HepG2 (cell line): ENCODE results near the gene TUBB3. TPM values are rescaled to one million over a fixed set of nuclear protein-coding genes. Genes with fewer than 3 reads are reported as not detected.
A peak's percentile ranks its signal among the peaks of the same experiment; 100 is the strongest.

Source experiments
- BRF2 ChIP-seq: sonication (generic); formaldehyde crosslinking; IDR thresholded peaks from 2 replicates; pipeline ENCODE4 v1.8.1; 2022; ENCODE audit warnings: mild to moderate bottlenecking, missing genetic modification reagents
- GMEB1 ChIP-seq: sonication (generic); formaldehyde crosslinking; IDR thresholded peaks from 2 replicates; pipeline ENCODE4 v1.5.1; 2020; ENCODE audit warnings: missing genetic modification reagents, mild to moderate bottlenecking, borderline replicate concordance
- HMGA1 ChIP-seq: sonication (generic); formaldehyde crosslinking; conservative IDR thresholded peaks from 2 replicates; pipeline ENCODE4 v1.4.0; 2020; ENCODE audit warnings: missing genetic modification reagents
- LBX2 ChIP-seq: sonication (generic); formaldehyde crosslinking; IDR thresholded peaks from 2 replicates; pipeline ENCODE4 v1.5.0; 2020; ENCODE audit warnings: missing genetic modification reagents, mild to moderate bottlenecking, borderline replicate concordance
- MYNN ChIP-seq: sonication (generic); formaldehyde crosslinking; IDR thresholded peaks from 2 replicates; pipeline ENCODE4 v1.4.0; 2020; ENCODE audit warnings: mild to moderate bottlenecking, low read depth, missing genetic modification reagents
- NBN ChIP-seq: fragments of 450-650 bp; conservative IDR thresholded peaks from 2 replicates; pipeline ENCODE4 v1.6.1; 2017
- RBM39 ChIP-seq: fragments of 200-400 bp; formaldehyde crosslinking; IDR thresholded peaks from one replicate; pipeline ENCODE4 v1.6.1; 2018; ENCODE audit warnings: antibody characterized with exemption, mild to moderate bottlenecking, low read depth, low read length; ENCODE audit not compliant: poor library complexity, severe bottlenecking
- SAFB2 ChIP-seq: sonication (generic); formaldehyde crosslinking; IDR thresholded peaks from 2 replicates; pipeline ENCODE4 v1.5.1; 2020; ENCODE audit warnings: missing genetic modification reagents, low read depth, mild to moderate bottlenecking, borderline replicate concordance
- SETDB1 ChIP-seq: sonication (generic); formaldehyde crosslinking; IDR thresholded peaks from 2 replicates; pipeline ENCODE4 v1.5.1; 2020; ENCODE audit warnings: missing genetic modification reagents, mild to moderate bottlenecking, borderline replicate concordance
- SRSF1 ChIP-seq: fragments of 200-400 bp; formaldehyde crosslinking; optimal IDR thresholded peaks from 2 replicates; pipeline ENCODE3; 2017; ENCODE audit warnings: mild to moderate bottlenecking, low read depth, low read length, moderate library complexity
- TFDP2 ChIP-seq: sonication (generic); formaldehyde crosslinking; IDR thresholded peaks from 2 replicates; pipeline ENCODE4 v1.4.0; 2020; ENCODE audit warnings: missing genetic modification reagents
- ZBTB46 ChIP-seq: sonication (generic); formaldehyde crosslinking; IDR thresholded peaks from 2 replicates; pipeline ENCODE4 v1.4.0; 2020; ENCODE audit warnings: mild to moderate bottlenecking, missing genetic modification reagents, borderline replicate concordance
- ZMAT5 ChIP-seq: sonication (generic); formaldehyde crosslinking; IDR thresholded peaks from 2 replicates; pipeline ENCODE4 v1.5.0; 2020; ENCODE audit warnings: mild to moderate bottlenecking, low read depth, missing genetic modification reagents, borderline replicate concordance
- ZNF18 ChIP-seq: sonication (generic); formaldehyde crosslinking; IDR thresholded peaks from 2 replicates; pipeline ENCODE4 v1.8.0; 2022; ENCODE audit warnings: mild to moderate bottlenecking, missing genetic modification reagents; ENCODE audit not compliant: insufficient replicate concordance
- ZNF20 ChIP-seq: sonication (generic); formaldehyde crosslinking; IDR thresholded peaks from 2 replicates; pipeline ENCODE4 v1.4.0; 2020; ENCODE audit warnings: mild to moderate bottlenecking, moderate library complexity, missing genetic modification reagents
- ZNF263 ChIP-seq: sonication (generic); formaldehyde crosslinking; IDR thresholded peaks from 2 replicates; pipeline ENCODE4 v1.4.0; 2020; ENCODE audit warnings: missing genetic modification reagents
- ZNF33B ChIP-seq: sonication (generic); formaldehyde crosslinking; IDR thresholded peaks from 2 replicates; pipeline ENCODE4 v1.5.1; 2020; ENCODE audit warnings: mild to moderate bottlenecking, missing genetic modification reagents
- ZNF557 ChIP-seq: sonication (generic); formaldehyde crosslinking; IDR thresholded peaks from 2 replicates; pipeline ENCODE4 v1.4.0; 2020; ENCODE audit warnings: missing genetic modification reagents
- ZNF598 ChIP-seq: sonication (generic); formaldehyde crosslinking; IDR thresholded peaks from 2 replicates; pipeline ENCODE4 v1.5.1; 2020; ENCODE audit warnings: mild to moderate bottlenecking, missing genetic modification reagents, borderline replicate concordance
- polyA plus RNA-seq, 8 experiments: library from polyadenylated mRNA; depleted of rRNA in 3 of 8; stranded (reverse) in 7 of 8; unstranded in 1 of 8; fragments of >200 nt; fragmentation: Illumina TruSeq in 4 of 8; extraction: Trizol in 4 of 8; gene quantifications; 2 replicates each; pipeline versions ENCODE4 v1.2.1 to v1.2.3, GENCODE V29; 2011 to 2016; ENCODE audit warnings: low read depth in 4 of 8, missing spikeins in 1 of 8, mixed read lengths in 1 of 8; ENCODE audit not compliant: insufficient read depth in 1 of 8
- total RNA-seq, 5 experiments: library from RNA; depleted of rRNA; stranded (reverse); fragments of >200 nt; fragmentation: Illumina TruSeq; extraction: Trizol; gene quantifications; 2 replicates each; pipeline ENCODE4 v1.2.3, GENCODE V29; 2016; ENCODE audit warnings: low read depth in 1 of 5

The TUBB3 gene
- total and polyA plus RNA-seq, 2 of the 13 experiments (the other 11 are each of a cell fraction or from before 2014, with no cell fraction given): 110 to 185 TPM

- TF ChIP-seq TFDP2 (CRISPR knock-in tag) (no peak), RBM39 (peak; percentile 24), LBX2 (CRISPR knock-in tag) (0 out of 2 replicates have a peak, but pooled peaks have one; percentile 68), HMGA1 (CRISPR knock-in tag) (no peak), SRSF1 (peak; percentile 84), NBN (no peak), ZNF263 (CRISPR knock-in tag) (peak; percentile 49; the same call in 1 of the 2 replicates), ZNF18 (peak; percentile 5), SAFB2 (CRISPR knock-in tag) (peak; percentile 91), MYNN (CRISPR knock-in tag) (no peak), ZNF557 (CRISPR knock-in tag) (no peak), ZNF20 (no peak), ZBTB46 (CRISPR knock-in tag) (no peak), BRF2 (CRISPR knock-in tag) (no peak), GMEB1 (CRISPR knock-in tag) (no peak), ZNF598 (peak; percentile 47; the same call in 1 of the 2 replicates), ZMAT5 (CRISPR knock-in tag) (no peak), SETDB1 (CRISPR knock-in tag) (no peak), ZNF33B (CRISPR knock-in tag) (no peak)
Measured at GRCh38 chr16:89909777-89910716, 13.1 kb upstream of the TUBB3 start (continued).
